NCI-H128 (cell line): ENCODE data around the gene PADI4.

Experiments
- DNase-seq: peaks from one replicate; lab custom pipeline; 2025; ENCODE audit not compliant: unreplicated experiment; lab: John Stamatoyannopoulos, UW

PADI4 gene

GRCh38 chr1:17281775-17282181 lies 26.2 kb upstream of the PADI4 start:
- no peak for DNase-seq

- DNase-seq = no peak
Measured at GRCh38 chr1:17282836-17283235, 25.2 kb upstream of the PADI4 start.

- no peak for DNase-seq
Measured at GRCh38 chr1:17286646-17287045, 21.4 kb upstream of the PADI4 start.

GRCh38 chr1:17287130-17287776 lies 20.7 kb upstream of the PADI4 start:
- DNase-seq = no peak

- no peak for DNase-seq
Measured at GRCh38 chr1:17289721-17290120, 18.3 kb upstream of the PADI4 start.

GRCh38 chr1:17290553-17290952 lies 17.4 kb upstream of the PADI4 start:
- DNase-seq = no peak

GRCh38 chr1:17292299-17293160 lies 15.5 kb upstream of the PADI4 start:
- DNase-seq = no peak

GRCh38 chr1:17293681-17294425 lies 14.1 kb upstream of the PADI4 start:
- no peak for DNase-seq

- no peak for DNase-seq
Measured at GRCh38 chr1:17295292-17295691, 12.7 kb upstream of the PADI4 start.

- no peak for DNase-seq
Measured at GRCh38 chr1:17296086-17296485, 11.9 kb upstream of the PADI4 start.

GRCh38 chr1:17297991-17298390 lies 10.0 kb upstream of the PADI4 start:
- DNase-seq = no peak

- no peak for DNase-seq
Measured at GRCh38 chr1:17301767-17302166, 6.2 kb upstream of the PADI4 start.

GRCh38 chr1:17304151-17304825 lies 3.7 kb upstream of the PADI4 start:
- no peak for DNase-seq

- no peak for DNase-seq
Measured at GRCh38 chr1:17304826-17305175, 3.2 kb upstream of the PADI4 start.

GRCh38 chr1:17305576-17306095 lies 2.4 kb upstream of the PADI4 start:
- no peak for DNase-seq

- no peak for DNase-seq
Measured at GRCh38 chr1:17306407-17306806, 1.6 kb upstream of the PADI4 start.

GRCh38 chr1:17306921-17307320 lies 1.1 kb upstream of the PADI4 start:
- DNase-seq = no peak

GRCh38 chr1:17307329-17307728 lies 668 bp upstream of the PADI4 start:
- no peak for DNase-seq

- DNase-seq = no peak
Measured at GRCh38 chr1:17308593-17308992, 596 bp downstream of the PADI4 start.

GRCh38 chr1:17309426-17310067 lies 1.6 kb downstream of the PADI4 start:
- DNase-seq = no peak
